GM12878 (cell line): Measurements from ENCODE around the gene FASTK. TPM values are rescaled to one million over a fixed set of nuclear protein-coding genes. Genes with fewer than 3 reads are reported as not detected.

Experiments used
- ATAC-seq: fragments of 200-7000 bp; cut with Tn5 transposase; 3 replicates; pipeline ENCODE4 v1.9.1; 2020; ENCODE audit warnings: mild to moderate bottlenecking, moderate library complexity
- BruUV-seq: library from RNA; stranded (reverse); fragments of 400-500 nt; replicated peaks from 2 replicates; lab custom pipeline; 2021; lab: Mats Ljungman, UMichigan
- CTCF ChIA-PET: fragments of 300-600 bp; sonication (Branson Sonifier 250); formaldehyde crosslinking; extraction: SDS; loops from one replicate; lab custom pipeline; 2021; ENCODE audit warnings: inconsistent platforms; lab: Yijun Ruan, JAX
- POLR2A ChIA-PET: fragments of 350-600 bp; formaldehyde crosslinking; extraction: SDS; loops from one replicate; lab custom pipeline; 2021; ENCODE audit warnings: inconsistent platforms; lab: Charles Lee
- RAD21 ChIA-PET: fragments of 300-600 bp; sonication (Branson Sonifier 250); formaldehyde crosslinking; loops from one replicate; lab custom pipeline; 2023; ENCODE audit warnings: antibody characterized with exemption; ENCODE audit not compliant: unreplicated experiment; lab: Charles Lee
- SMC1A ChIA-PET: fragments of 300-600 bp; sonication (Branson Sonifier 250); formaldehyde crosslinking; loops from one replicate; lab custom pipeline; 2023; ENCODE audit not compliant: unreplicated experiment, uncharacterized antibody; lab: Charles Lee
- DNase-seq: peaks from one replicate; pipeline ENCODE4 v3.0.0-alpha.2; 2011; ENCODE audit warnings: low read depth, low spot score
- FAIRE-seq: peaks from 3 replicates; lab custom pipeline; 2011; peaks lifted over from hg19 to GRCh38; lab: Jason Lieb, UNC
- H2AFZ ChIP-seq: 2 replicates; pipeline ENCODE4 v1.6.0; 2011; ENCODE audit warnings: low read depth, low read length, control low read depth; ENCODE audit not compliant: control insufficient read depth
- H3K27ac ChIP-seq: 2 replicates; pipeline ENCODE4 v1.5.1; 2011; ENCODE audit warnings: control low read depth; ENCODE audit not compliant: control insufficient read depth, insufficient read depth
- H3K27me3 ChIP-seq, 2 experiments: replicated peaks in 1 of 2; 2 replicates each; pipeline versions ENCODE4 v1.6.0 to v1.6.1; 2011; ENCODE audit warnings: low read length in 1 of 2; ENCODE audit not compliant: control insufficient read depth in 2 of 2, insufficient read depth in 2 of 2
- H3K36me3 ChIP-seq, 2 experiments: 2 replicates each; pipeline ENCODE4 v1.5.1; 2011; ENCODE audit warnings: low read length in 1 of 2; ENCODE audit not compliant: control insufficient read depth in 2 of 2, insufficient read depth in 2 of 2
- H3K4me1 ChIP-seq: 2 replicates; pipeline ENCODE4 v1.6.1; 2011; ENCODE audit warnings: mild to moderate bottlenecking, low read length, moderate library complexity, mixed read lengths; ENCODE audit not compliant: control insufficient read depth, insufficient read depth
- H3K4me2 ChIP-seq: 2 replicates; pipeline ENCODE4 v1.6.0; 2011; ENCODE audit warnings: control low read depth; ENCODE audit not compliant: control insufficient read depth, insufficient read depth
- H3K4me3 ChIP-seq: fragments of 200-600 bp; sonication (generic); 2 replicates; pipeline ENCODE4 v1.5.1; 2016
- H3K79me2 ChIP-seq: 2 replicates; pipeline ENCODE4 v1.6.0; 2011; ENCODE audit warnings: low read length; ENCODE audit not compliant: control insufficient read depth, insufficient read depth
- H3K9ac ChIP-seq: 2 replicates; pipeline ENCODE4 v1.8.0; 2011; ENCODE audit warnings: low read length, control low read depth, mixed read lengths; ENCODE audit not compliant: control insufficient read depth, insufficient read depth
- H3K9me3 ChIP-seq: replicated peaks from 3 replicates; pipeline ENCODE4 v1.5.1; 2011; ENCODE audit warnings: mild to moderate bottlenecking, low read length; ENCODE audit not compliant: control insufficient read depth, insufficient read depth
- H4K20me1 ChIP-seq: 2 replicates; pipeline ENCODE4 v1.6.0; 2011; ENCODE audit not compliant: control insufficient read depth, insufficient read depth
- BCL11A ChIP-seq: IDR thresholded peaks from 2 replicates; pipeline ENCODE4 v1.6.1; 2011; ENCODE audit warnings: low read depth, low read length
- CBX3 ChIP-seq: fragments of 200-600 bp; sonication (generic); IDR thresholded peaks from 2 replicates; pipeline ENCODE4 v1.6.1; 2016; ENCODE audit warnings: low read depth, borderline replicate concordance
- CBX5 ChIP-seq: sonication (generic); IDR thresholded peaks from 2 replicates; pipeline ENCODE4 v1.6.1; 2016; ENCODE audit warnings: low read depth, moderate library complexity, mild to moderate bottlenecking, inconsistent platforms
- EGR1 ChIP-seq, 2 experiments: IDR thresholded peaks; 1 replicate in 1 of 2; 2 replicates in 1 of 2; pipeline ENCODE4 v1.6.1; 2011 to 2012; ENCODE audit warnings: low read depth in 2 of 2, low read length in 2 of 2, borderline replicate concordance in 1 of 2, mild to moderate bottlenecking in 1 of 2, moderate library complexity in 1 of 2
- JUNB ChIP-seq: IDR thresholded peaks from 2 replicates; pipeline ENCODE4 v1.6.1; 2016; ENCODE audit warnings: antibody characterized with exemption, mild to moderate bottlenecking
- PML ChIP-seq: IDR thresholded peaks from 2 replicates; pipeline ENCODE4 v1.6.1; 2012; ENCODE audit warnings: low read length, inconsistent platforms
- SMAD5 ChIP-seq: IDR thresholded peaks from 2 replicates; pipeline ENCODE4 v1.6.1; 2016; ENCODE audit warnings: antibody characterized with exemption, low read depth
- YBX1 ChIP-seq: fragments of 450-650 bp; IDR thresholded peaks from 2 replicates; pipeline ENCODE4 v1.6.1; 2016; ENCODE audit warnings: antibody characterized with exemption
- ZNF384 ChIP-seq: IDR thresholded peaks from 2 replicates; pipeline ENCODE4 v1.6.1; 2012; ENCODE audit warnings: low read depth, mild to moderate bottlenecking, low read length, improper control_type of control experiment, borderline replicate concordance
- WGBS: methylation state at CpG from one replicate; pipeline ENCODE4 v1.1.6; 2016; ENCODE audit warnings: low lambda C conversion rate; ENCODE audit not compliant: insufficient replicate concordance, insufficient coverage; ENCODE audit errors: missing lambda C conversion rate; 5-methylcytosine and 5-hydroxymethylcytosine counted together
- in situ Hi-C: fragments of 300-500 bp; cut with MboI; formaldehyde crosslinking; loops from 9 replicates; pipeline ENCODE4 v1.14.3; 2018; ENCODE audit warnings: mixed read lengths
- intact Hi-C: fragments of 100-400 bp; cut with micrococcal nuclease; formaldehyde crosslinking; loops from one replicate; pipeline ENCODE4 v1.14.2; 2022; ENCODE audit not compliant: unreplicated experiment
- polyA plus RNA-seq, 11 experiments: library from polyadenylated mRNA; depleted of rRNA in 4 of 11; unstranded in 6 of 11; stranded (reverse) in 5 of 11; fragments of >200 nt; fragmentation: Nextera tagmentation in 4 of 11; fragmentation: Illumina TruSeq in 1 of 11; extraction: Ambion mirVana in 4 of 11; extraction: Trizol in 1 of 11; gene quantifications; 1 replicate in 1 of 11; 2 replicates in 10 of 11; pipeline versions ENCODE4 v1.2.1 to v1.2.3, GENCODE V29; 2011 to 2016; ENCODE audit warnings: inconsistent platforms in 2 of 11, missing spikeins in 2 of 11, low read depth in 1 of 11
- total RNA-seq, 4 experiments: library from RNA; depleted of rRNA in 3 of 4; stranded (reverse); fragments of >200 nt in 3 of 4; fragmentation: Illumina TruSeq in 1 of 4; extraction: Trizol in 1 of 4; gene quantifications; 2 replicates each; pipeline versions ENCODE4 v1.2.1 to v1.2.3, GENCODE V29; 2013 to 2021
- TF ChIP-seq, protein P1 (sequence below): fragments of 450-650 bp; IDR thresholded peaks from 2 replicates; pipeline ENCODE4 v1.6.1; 2017; ENCODE audit warnings: mild to moderate bottlenecking
- TF ChIP-seq, protein P2 (sequence below): fragments of 450-650 bp; IDR thresholded peaks from 2 replicates; pipeline ENCODE4 v1.6.1; 2016; ENCODE audit warnings: mild to moderate bottlenecking, moderate library complexity, borderline replicate concordance

FASTK gene
- total and polyA plus RNA-seq, 10 of the 15 experiments (the other 5 are each of a cell fraction or from before 2014, with no cell fraction given), result 0.19 to 102 (median 54.5) TPM

DNA sequence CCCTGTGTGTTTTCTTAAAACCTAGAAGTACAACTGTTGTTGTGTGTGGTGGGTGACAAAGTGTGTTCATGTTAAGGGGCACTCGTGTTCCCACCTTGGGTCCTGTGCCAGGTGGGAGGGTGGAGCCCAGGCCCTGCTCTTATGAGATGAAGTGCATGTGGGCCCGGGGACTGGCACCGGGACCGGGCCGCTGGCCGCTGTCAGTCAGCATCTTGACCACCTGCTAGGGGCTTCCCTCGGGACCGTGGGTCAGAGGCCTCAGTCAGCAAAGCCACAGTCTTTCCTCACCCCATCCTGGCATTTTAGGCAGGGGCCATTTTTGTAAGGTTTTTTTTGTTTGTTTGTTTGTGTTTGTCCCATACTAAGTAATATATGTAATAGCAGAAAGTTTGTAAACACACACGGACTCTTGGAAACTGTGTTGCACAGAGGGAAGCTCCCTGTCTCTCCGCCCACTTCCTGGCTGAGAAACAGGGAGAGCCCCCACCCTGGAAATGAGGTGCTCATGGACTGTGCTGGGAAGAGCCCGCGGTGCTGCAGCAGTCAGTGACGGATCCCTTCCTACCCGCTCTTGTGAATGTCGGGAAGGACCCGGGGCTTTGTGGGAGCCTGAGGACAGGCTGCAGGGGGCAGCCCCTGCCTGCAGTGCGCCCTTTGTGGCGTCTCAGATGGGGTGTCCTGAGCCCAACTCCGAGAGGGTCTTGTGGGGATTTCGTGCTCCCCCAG, 19.0 kb upstream of the FASTK start:
- BruUV-seq, result no TSS peak
- FAIRE-seq, result no peak
- CTCF ChIA-PET, result no interaction called here

More for the DNA sequence above, 19.0 kb upstream of the FASTK start:
- ATAC-seq, result no peak
- H4K20me1 ChIP-seq, result no peaks in the 10 kb centered on the region; the same call in 1 of the 2 replicates
- H3K79me2 ChIP-seq, result peaks cover 16% of the 10 kb centered on the region
- H3K4me3 ChIP-seq, result no peak overlapping the region
- H3K36me3 ChIP-seq, result peaks cover 4 to 8% of the 10 kb centered on the region in 2 experiments; a peak in 3 of 4 replicates
- intact Hi-C loops (no loop called here), in situ Hi-C loops (no loop called here)
- no peaks in the 10 kb centered on the region; the same call in 1 of the 2 replicates for H3K4me1 ChIP-seq
- H2AFZ ChIP-seq, result no peak overlapping the region
- H3K27ac ChIP-seq, result no peak overlapping the region
- SMC1A ChIA-PET, result no interaction called here
- WGBS, result 89% methylated on average over 20 of the region's 20 CpGs
- no peak for TF ChIP-seq YBX1
- no peak for TF ChIP-seq BCL11A
- no peak for TF ChIP-seq CBX3
- no peak for TF ChIP-seq EGR1 (IDR thresholded peaks at IDR 0.05; ENCODE audit: borderline replicate concordance in 1 of 2, low read depth in 2 of 2, low read length in 2 of 2)
- no peak for TF ChIP-seq PML
- no peak for TF ChIP-seq JUNB
- no peak for TF ChIP-seq ZNF384
- no peak for TF ChIP-seq SMAD5
- TF ChIP-seq, protein P1, sequence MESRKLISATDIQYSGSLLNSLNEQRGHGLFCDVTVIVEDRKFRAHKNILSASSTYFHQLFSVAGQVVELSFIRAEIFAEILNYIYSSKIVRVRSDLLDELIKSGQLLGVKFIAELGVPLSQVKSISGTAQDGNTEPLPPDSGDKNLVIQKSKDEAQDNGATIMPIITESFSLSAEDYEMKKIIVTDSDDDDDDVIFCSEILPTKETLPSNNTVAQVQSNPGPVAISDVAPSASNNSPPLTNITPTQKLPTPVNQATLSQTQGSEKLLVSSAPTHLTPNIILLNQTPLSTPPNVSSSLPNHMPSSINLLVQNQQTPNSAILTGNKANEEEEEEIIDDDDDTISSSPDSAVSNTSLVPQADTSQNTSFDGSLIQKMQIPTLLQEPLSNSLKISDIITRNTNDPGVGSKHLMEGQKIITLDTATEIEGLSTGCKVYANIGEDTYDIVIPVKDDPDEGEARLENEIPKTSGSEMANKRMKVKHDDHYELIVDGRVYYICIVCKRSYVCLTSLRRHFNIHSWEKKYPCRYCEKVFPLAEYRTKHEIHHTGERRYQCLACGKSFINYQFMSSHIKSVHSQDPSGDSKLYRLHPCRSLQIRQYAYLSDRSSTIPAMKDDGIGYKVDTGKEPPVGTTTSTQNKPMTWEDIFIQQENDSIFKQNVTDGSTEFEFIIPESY, result no peak
- no peak for TF ChIP-seq CBX5
- TF ChIP-seq, protein P2, sequence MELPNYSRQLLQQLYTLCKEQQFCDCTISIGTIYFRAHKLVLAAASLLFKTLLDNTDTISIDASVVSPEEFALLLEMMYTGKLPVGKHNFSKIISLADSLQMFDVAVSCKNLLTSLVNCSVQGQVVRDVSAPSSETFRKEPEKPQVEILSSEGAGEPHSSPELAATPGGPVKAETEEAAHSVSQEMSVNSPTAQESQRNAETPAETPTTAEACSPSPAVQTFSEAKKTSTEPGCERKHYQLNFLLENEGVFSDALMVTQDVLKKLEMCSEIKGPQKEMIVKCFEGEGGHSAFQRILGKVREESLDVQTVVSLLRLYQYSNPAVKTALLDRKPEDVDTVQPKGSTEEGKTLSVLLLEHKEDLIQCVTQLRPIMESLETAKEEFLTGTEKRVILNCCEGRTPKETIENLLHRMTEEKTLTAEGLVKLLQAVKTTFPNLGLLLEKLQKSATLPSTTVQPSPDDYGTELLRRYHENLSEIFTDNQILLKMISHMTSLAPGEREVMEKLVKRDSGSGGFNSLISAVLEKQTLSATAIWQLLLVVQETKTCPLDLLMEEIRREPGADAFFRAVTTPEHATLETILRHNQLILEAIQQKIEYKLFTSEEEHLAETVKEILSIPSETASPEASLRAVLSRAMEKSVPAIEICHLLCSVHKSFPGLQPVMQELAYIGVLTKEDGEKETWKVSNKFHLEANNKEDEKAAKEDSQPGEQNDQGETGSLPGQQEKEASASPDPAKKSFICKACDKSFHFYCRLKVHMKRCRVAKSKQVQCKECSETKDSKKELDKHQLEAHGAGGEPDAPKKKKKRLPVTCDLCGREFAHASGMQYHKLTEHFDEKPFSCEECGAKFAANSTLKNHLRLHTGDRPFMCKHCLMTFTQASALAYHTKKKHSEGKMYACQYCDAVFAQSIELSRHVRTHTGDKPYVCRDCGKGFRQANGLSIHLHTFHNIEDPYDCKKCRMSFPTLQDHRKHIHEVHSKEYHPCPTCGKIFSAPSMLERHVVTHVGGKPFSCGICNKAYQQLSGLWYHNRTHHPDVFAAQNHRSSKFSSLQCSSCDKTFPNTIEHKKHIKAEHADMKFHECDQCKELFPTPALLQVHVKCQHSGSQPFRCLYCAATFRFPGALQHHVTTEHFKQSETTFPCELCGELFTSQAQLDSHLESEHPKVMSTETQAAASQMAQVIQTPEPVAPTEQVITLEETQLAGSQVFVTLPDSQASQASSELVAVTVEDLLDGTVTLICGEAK, result no peak
- TF ChIP-seq, all 136 proteins: peak for 0
- Histone ChIP-seq H3K27me3 (no peaks in the 10 kb centered on the region), H3K9me3 (no peaks in the 10 kb centered on the region), H3K9ac (no peak overlapping the region), H3K4me2 (no peak overlapping the region)
- no peak for DNase-seq
- ChIA-PET POLR2A (no interaction called here), RAD21 (interaction anchor here (0.8 kb wide), 1 partner anchor 11 kb away, joined by 3 read pairs; no protein-coding TSS in a partner anchor)
